HL-60 (cell line): ENCODE results near the gene DOC2A.

Experiments used
- POLR2AphosphoS5 ChIP-seq: IDR thresholded peaks from 2 replicates; pipeline ENCODE4 v1.6.1; 2012; ENCODE audit warnings: low read depth
- SPI1 ChIP-seq: IDR thresholded peaks from 2 replicates; pipeline ENCODE4 v1.6.1; 2012; ENCODE audit warnings: low read depth, mild to moderate bottlenecking, borderline replicate concordance
- TF ChIP-seq, protein P1 (sequence below): IDR thresholded peaks from one replicate; pipeline ENCODE4 v1.5.1; 2011; ENCODE audit warnings: low read length, control low read depth, inconsistent platforms; ENCODE audit not compliant: insufficient read depth
- TF ChIP-seq, protein P2 (sequence below): IDR thresholded peaks from 2 replicates; pipeline ENCODE4 v1.6.1; 2012; ENCODE audit warnings: low read depth; ENCODE audit not compliant: insufficient replicate concordance

DNA sequence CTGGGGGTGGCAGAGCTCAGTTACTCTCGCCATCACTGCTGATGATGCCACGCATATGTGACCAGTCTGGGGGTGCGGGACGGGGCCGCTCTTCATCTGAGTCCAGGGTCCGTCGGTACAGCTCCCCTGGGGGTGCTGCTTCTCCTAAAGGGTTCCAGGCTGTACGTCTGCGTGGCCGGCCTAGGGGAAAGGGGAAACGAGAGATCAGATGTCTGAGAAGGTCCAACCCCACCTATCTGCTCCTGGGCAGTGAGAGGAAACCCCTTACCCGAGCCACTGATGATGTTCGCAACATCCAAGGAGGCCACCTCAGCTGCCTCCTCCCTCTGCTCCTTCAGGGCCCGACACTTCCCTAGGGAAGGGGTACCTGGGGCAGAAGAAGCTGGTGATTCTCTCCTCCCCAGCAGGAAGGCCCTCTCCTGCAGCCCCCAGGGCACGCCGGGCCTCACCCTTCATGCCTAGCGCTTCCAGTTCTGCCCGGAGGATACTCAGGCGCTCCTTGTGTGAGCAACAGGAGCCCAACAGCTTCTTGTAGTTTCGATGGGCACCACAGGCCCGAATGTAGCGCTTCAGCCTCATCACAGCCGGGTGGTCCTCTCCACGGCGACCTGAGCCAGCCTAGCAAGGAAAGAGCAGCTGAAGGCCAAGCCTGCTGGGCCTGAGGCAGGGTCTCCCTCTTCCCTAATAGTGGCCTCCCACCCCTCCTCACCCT lies 17.5 kb downstream of the DOC2A start:
- TF ChIP-seq, protein P1, sequence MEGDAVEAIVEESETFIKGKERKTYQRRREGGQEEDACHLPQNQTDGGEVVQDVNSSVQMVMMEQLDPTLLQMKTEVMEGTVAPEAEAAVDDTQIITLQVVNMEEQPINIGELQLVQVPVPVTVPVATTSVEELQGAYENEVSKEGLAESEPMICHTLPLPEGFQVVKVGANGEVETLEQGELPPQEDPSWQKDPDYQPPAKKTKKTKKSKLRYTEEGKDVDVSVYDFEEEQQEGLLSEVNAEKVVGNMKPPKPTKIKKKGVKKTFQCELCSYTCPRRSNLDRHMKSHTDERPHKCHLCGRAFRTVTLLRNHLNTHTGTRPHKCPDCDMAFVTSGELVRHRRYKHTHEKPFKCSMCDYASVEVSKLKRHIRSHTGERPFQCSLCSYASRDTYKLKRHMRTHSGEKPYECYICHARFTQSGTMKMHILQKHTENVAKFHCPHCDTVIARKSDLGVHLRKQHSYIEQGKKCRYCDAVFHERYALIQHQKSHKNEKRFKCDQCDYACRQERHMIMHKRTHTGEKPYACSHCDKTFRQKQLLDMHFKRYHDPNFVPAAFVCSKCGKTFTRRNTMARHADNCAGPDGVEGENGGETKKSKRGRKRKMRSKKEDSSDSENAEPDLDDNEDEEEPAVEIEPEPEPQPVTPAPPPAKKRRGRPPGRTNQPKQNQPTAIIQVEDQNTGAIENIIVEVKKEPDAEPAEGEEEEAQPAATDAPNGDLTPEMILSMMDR: no peak
- TF ChIP-seq POLR2AphosphoS5 (no peak), SPI1 (no peak)
- TF ChIP-seq, protein P2, sequence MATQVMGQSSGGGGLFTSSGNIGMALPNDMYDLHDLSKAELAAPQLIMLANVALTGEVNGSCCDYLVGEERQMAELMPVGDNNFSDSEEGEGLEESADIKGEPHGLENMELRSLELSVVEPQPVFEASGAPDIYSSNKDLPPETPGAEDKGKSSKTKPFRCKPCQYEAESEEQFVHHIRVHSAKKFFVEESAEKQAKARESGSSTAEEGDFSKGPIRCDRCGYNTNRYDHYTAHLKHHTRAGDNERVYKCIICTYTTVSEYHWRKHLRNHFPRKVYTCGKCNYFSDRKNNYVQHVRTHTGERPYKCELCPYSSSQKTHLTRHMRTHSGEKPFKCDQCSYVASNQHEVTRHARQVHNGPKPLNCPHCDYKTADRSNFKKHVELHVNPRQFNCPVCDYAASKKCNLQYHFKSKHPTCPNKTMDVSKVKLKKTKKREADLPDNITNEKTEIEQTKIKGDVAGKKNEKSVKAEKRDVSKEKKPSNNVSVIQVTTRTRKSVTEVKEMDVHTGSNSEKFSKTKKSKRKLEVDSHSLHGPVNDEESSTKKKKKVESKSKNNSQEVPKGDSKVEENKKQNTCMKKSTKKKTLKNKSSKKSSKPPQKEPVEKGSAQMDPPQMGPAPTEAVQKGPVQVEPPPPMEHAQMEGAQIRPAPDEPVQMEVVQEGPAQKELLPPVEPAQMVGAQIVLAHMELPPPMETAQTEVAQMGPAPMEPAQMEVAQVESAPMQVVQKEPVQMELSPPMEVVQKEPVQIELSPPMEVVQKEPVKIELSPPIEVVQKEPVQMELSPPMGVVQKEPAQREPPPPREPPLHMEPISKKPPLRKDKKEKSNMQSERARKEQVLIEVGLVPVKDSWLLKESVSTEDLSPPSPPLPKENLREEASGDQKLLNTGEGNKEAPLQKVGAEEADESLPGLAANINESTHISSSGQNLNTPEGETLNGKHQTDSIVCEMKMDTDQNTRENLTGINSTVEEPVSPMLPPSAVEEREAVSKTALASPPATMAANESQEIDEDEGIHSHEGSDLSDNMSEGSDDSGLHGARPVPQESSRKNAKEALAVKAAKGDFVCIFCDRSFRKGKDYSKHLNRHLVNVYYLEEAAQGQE: no peak
